HUES64 (cell line): ENCODE data around the gene ZSCAN5A.
"Not testable (repeated sequence)": the region's sequence is repeated elsewhere in the genome, so short reads cannot be mapped to it uniquely, and the experiment has no call there.

Source experiments
- H3K27ac ChIP-seq: 2 replicates; pipeline ENCODE4 v1.7.0; 2013; ENCODE audit warnings: low read depth, low read length, inconsistent platforms
- H3K27me3 ChIP-seq: 2 replicates; pipeline ENCODE4 v1.6.1; 2013; ENCODE audit warnings: mild to moderate bottlenecking, low read length; ENCODE audit not compliant: insufficient read depth
- H3K36me3 ChIP-seq: 2 replicates; pipeline ENCODE4 v1.6.1; 2013; ENCODE audit warnings: mild to moderate bottlenecking, low read length; ENCODE audit not compliant: insufficient read depth
- H3K4me1 ChIP-seq: 2 replicates; pipeline ENCODE4 v1.6.1; 2013; ENCODE audit warnings: mild to moderate bottlenecking, low read length, moderate library complexity; ENCODE audit not compliant: insufficient read depth
- H3K4me3 ChIP-seq: 2 replicates; pipeline ENCODE4 v1.5.1; 2013; ENCODE audit warnings: mild to moderate bottlenecking, low read length, moderate library complexity
- H3K9ac ChIP-seq: 2 replicates; pipeline ENCODE4 v1.6.1; 2013; ENCODE audit warnings: mild to moderate bottlenecking, low read depth, low read length
- H3K9me3 ChIP-seq: 2 replicates; pipeline ENCODE4 v1.6.1; 2013; ENCODE audit warnings: low read depth, low read length; ENCODE audit not compliant: insufficient read depth
- WGBS: fragments of 150-250, 120-280 bp; methylation state at CpG from one replicate; pipeline ENCODE4 v1.1.7; 2013; ENCODE audit warnings: missing lambda C conversion rate; 5-methylcytosine and 5-hydroxymethylcytosine counted together

Gene ZSCAN5A

DNA sequence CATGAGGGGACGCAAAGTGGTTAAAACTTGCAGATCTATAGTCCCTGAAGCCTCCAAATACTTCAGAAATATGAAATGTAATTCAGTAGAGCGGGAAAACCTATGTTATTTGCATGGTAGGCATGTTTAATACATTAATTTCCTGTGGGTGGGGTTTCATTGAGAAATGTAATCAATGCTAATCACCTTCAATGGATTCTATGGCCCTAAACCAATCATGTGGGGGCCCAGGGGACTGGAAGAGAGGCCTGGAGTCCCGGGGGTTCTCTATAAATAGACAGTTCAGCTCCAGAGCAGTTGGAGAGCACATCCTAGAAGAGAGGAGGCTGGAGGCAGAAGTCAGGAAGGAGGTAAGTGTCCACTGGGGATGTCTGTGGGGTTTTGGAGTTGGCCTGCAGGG, 112.7 kb downstream of the ZSCAN5A start, which contains the start of gene ZSCAN5C:
ZSCAN5C (plus strand) TSS at position 301 of the 400 bp plus-strand sequence. CDS start 3,641 bp downstream, outside the sequence.
- H3K27me3 ChIP-seq = no peaks in the 10 kb centered on the region
- no peaks in the 10 kb centered on the region for H3K36me3 ChIP-seq
- no peaks in the 10 kb centered on the region for H3K4me1 ChIP-seq
- WGBS = 79% methylated on average over 2 of the region's 3 CpGs
- no peak within 1 kb of the TSS for H3K27ac ChIP-seq
- no peaks in the 10 kb centered on the region for H3K9me3 ChIP-seq
- H3K4me3 ChIP-seq = no peak within 1 kb of the TSS
- no peak within 1 kb of the TSS for H3K9ac ChIP-seq

DNA sequence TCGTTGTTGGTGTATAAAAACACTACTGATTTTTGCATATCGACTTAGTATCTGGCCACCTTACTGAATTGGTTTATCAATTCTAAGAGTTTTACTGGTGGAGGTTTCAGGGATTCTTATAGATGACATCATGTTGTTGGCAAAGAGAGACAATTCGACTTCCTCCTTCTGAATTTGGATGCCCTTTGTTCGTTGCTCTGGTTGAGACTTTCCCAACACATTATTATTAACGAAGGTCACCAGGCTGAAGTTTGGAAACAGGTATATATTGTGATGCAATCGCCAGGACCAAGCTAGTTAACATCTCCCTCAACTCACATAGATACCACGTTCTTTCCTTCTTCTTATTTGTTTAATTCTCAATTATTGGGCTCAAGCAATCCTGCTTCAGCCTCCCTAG, 115.0 kb downstream of the ZSCAN5A start:
- no peak overlapping the region for H3K9ac ChIP-seq
- H3K4me3 ChIP-seq = no peak overlapping the region
- H3K9me3 ChIP-seq = no peaks in the 10 kb centered on the region
- H3K27ac ChIP-seq = no peak overlapping the region
- 84% methylated on average over 6 of the region's 7 CpGs for WGBS
- no peaks in the 10 kb centered on the region for H3K27me3 ChIP-seq
- no peaks in the 10 kb centered on the region for H3K4me1 ChIP-seq
- no peaks in the 10 kb centered on the region for H3K36me3 ChIP-seq

DNA sequence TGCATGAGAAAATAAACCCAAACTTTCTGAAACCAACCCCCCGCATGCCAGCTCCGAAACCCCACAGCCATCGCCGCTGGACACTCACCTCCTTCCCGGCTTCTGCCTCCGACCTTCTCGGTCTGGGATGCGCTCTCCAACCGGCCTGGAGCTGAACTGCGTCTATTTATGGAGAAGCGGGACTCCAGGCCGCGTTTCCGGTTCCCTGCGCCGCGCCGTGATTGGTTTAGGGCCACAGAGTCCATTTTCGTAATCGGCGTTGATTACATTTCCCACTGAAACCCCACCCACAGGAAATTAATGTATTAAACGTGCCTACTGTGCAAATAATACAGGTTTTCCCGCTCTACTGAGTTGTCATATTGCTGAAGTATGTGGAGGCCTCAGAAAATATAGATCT, 117.0 kb downstream of the ZSCAN5A start, which contains the start of gene ZSCAN5B:
ZSCAN5B (minus strand) TSS at position 138 of the 400 bp plus-strand sequence. CDS start 4,731 bp downstream, outside the sequence.
- not testable (repeated sequence) for H3K36me3 ChIP-seq, H3K27me3 ChIP-seq, H3K27ac ChIP-seq, H3K4me3 ChIP-seq, H3K9ac ChIP-seq, H3K4me1 ChIP-seq, H3K9me3 ChIP-seq
- 93% methylated on average over 23 of the region's 23 CpGs for WGBS

DNA sequence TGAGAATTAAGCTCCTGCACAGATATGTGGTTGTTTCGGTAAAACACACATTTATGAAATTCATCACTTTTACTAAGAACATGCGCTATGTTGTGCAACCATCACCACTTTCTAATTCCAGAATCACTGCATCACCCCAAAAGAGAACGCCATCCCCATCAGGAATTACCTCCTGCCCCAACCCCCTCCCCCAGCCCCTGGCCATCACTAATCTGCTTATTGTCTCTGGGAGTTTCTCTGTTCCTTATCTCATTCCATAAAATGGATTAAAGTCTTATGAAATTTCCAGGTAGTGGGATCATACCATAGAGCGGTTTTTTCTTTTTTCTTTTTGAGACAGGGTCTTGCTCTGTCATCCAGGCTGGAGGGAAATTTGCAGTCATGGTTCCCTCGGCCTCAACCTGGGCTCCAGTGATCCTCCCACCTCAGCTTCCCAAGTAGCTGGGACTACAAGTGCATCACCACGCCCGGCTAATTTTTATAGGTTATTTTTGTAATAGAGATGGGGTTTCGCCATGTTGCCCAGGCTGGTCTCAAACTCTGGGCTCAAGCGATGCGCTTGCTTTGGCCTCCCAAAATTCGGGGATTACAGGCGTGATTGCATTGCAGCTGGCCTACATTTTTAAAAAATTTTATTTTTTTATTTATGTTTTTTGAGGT, 120.5 kb downstream of the ZSCAN5A start:
- no peaks in the 10 kb centered on the region for H3K4me1 ChIP-seq
- H3K9ac ChIP-seq = no peak overlapping the region
- 84% methylated on average over 12 of the region's 12 CpGs for WGBS
- H3K27ac ChIP-seq = no peak overlapping the region
- H3K36me3 ChIP-seq = no peaks in the 10 kb centered on the region
- H3K27me3 ChIP-seq = no peaks in the 10 kb centered on the region
- no peak overlapping the region for H3K4me3 ChIP-seq
- H3K9me3 ChIP-seq = no peaks in the 10 kb centered on the region

DNA sequence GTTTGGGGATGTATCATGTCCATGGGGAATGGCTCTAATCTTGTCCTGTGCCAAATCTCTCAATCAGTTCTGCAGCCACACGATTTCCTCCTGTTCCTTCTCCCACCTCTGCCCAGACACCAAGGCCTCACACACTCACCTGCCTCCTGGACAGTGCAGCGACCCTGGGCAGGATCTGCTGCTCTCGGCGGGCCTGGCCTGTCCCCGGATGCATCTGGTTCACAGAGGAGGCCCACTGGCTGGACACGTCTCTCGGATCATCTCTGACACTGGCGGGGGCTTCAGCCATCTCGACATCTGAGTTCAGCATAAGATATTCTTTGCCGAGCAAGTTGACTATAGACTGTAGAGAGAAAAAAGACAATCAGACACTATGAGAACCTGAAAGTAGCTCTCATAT, 122.9 kb downstream of the ZSCAN5A start:
- Histone ChIP-seq H3K27ac (no peak overlapping the region), H3K9ac (no peak overlapping the region), H3K36me3 (no peaks in the 10 kb centered on the region), H3K4me1 (no peaks in the 10 kb centered on the region), H3K9me3 (no peaks in the 10 kb centered on the region), H3K27me3 (no peaks in the 10 kb centered on the region), H3K4me3 (no peak overlapping the region)
- WGBS = 92% methylated on average over 10 of the region's 10 CpGs

DNA sequence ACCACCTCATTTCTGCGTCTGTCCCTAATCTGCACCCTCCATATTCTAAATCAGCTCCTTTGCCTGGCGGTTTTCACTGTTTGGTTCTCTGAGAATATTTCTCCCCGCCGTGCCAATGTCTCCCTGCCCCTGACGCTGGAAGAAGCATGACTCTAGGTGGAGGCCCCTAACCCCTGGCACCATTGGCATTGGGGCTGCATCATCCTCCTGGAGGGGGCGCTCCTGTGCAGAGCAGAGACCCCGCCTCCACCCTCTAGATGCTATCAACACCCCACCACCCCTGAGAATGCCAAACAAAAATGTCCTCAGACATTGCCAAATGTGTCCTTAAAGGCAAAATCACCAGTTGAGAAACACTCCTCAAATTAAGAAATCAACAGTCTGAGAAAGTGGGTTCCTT, 123.5 kb downstream of the ZSCAN5A start:
- H3K4me3 ChIP-seq = no peak overlapping the region
- no peak overlapping the region for H3K9ac ChIP-seq
- H3K9me3 ChIP-seq = no peaks in the 10 kb centered on the region
- no peaks in the 10 kb centered on the region for H3K36me3 ChIP-seq
- no peak overlapping the region for H3K27ac ChIP-seq
- 82% methylated on average over 7 of the region's 7 CpGs for whole genome bisulfite sequencing
- no peaks in the 10 kb centered on the region for H3K4me1 ChIP-seq
- no peaks in the 10 kb centered on the region for H3K27me3 ChIP-seq

DNA sequence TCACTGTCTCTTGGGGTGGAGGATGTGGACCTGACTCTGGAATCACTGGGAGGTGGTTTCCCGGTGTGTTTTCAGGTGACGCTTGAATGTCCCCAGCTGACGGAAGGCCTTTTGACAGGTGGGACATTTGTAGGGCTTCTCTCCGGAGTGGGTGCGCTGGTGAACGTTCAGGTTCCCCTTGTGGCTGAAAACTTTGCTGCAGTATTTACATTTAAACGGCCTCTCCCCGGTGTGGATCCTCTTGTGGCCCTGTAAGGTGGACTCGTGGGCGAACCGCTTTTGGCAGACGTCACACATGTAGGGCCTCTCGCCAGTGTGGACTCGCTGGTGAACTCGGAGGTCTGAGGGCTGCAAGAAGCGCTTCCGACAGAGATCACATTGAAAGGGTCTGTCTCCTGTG, 124.9 kb downstream of the ZSCAN5A start:
- no peak overlapping the region for H3K9ac ChIP-seq
- H3K4me1 ChIP-seq = no peaks in the 10 kb centered on the region
- no peaks in the 10 kb centered on the region for H3K36me3 ChIP-seq
- H3K4me3 ChIP-seq = no peak overlapping the region
- H3K27ac ChIP-seq = no peak overlapping the region
- H3K27me3 ChIP-seq = no peaks in the 10 kb centered on the region
- H3K9me3 ChIP-seq = no peaks in the 10 kb centered on the region
- 81% methylated on average over 17 of the region's 17 CpGs for WGBS

DNA sequence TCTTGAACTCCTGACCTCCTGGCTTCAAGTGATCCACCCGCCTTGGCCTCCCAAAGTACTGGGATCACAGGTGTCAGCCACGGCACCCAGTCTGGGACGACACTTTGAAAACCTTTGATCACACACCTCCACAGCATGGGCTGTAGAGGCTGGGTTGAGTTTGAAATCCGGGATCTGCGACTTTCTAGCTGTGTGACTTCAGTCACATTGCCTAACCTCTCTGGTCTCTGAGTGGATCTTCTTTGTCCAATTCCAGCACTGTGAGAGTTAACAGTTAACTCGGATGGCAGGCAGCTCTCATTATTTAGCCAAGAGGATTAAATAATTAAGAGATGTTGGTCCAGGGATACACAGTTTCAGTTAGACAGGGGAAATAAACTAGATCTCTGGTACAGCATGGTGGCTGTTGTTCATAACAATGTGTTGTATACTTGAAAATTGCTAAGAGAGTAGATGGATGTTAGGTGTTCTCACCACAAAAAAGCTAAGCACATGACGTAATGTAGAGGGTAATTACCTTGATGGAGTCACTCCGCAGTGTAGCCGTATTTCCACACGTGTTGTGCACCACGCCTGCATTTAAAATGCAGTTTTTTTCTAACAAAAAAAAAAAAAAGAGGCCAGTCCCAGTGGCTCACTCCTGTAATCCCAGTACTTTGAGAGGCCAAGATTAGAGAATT, 136.9 kb downstream of the ZSCAN5A start:
- Histone ChIP-seq H3K4me3 (no peak overlapping the region), H3K27me3 (peaks cover 3% of the 10 kb centered on the region; the same call in 1 of the 2 replicates), H3K36me3 (no peaks in the 10 kb centered on the region), H3K9me3 (no peaks in the 10 kb centered on the region), H3K9ac (no peak overlapping the region), H3K4me1 (peaks cover 5% of the 10 kb centered on the region; the same call in 1 of the 2 replicates), H3K27ac (no peak overlapping the region)
- 67% methylated on average over 10 of the region's 11 CpGs for WGBS

DNA sequence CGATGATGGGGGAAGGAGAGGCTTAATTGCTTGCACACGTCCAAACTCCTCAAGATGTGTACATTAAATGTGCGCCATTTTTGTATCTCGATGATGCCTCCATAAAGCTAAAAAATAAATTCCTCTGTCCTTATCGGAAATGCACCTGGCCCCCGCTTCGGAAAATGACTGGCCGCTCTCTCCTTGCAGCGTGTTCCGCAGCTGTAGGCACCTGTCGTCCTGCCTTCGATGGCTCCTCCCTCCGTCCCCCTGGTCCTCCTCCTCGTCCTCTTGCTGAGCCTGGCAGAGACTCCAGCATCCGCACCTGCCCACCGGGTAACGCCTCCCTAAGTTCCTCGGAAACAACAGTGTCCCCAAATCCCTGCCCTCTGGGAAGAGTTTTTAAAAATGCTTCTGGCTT, 137.8 kb downstream of the ZSCAN5A start:
- Histone ChIP-seq H3K9ac (no peak overlapping the region), H3K27ac (no peak overlapping the region), H3K27me3 (peaks cover 3% of the 10 kb centered on the region; the same call in 1 of the 2 replicates), H3K9me3 (no peaks in the 10 kb centered on the region), H3K4me3 (no peak overlapping the region), H3K4me1 (peaks cover 5% of the 10 kb centered on the region; the same call in 1 of the 2 replicates), H3K36me3 (no peaks in the 10 kb centered on the region)
- 84% methylated on average over 18 of the region's 18 CpGs for WGBS

DNA sequence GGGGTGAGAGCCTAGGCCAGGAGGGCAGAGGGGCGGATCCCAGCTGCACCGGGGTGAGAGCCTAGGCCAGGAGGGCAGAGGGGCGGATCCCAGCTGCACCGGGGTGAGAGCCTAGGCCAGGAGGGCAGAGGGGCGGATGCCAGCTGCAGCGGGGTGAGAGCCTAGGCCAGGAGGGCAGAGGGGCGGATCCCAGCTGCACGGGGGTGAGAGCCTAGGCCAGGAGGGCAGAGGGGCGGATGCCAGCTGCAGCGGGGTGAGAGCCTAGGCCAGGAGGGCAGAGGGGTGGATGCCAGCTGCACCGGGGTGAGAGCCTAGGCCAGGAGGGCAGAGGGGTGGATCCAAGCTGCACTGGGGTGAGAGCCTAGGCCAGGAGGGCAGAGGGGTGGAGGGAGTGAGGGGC, 138.3 kb downstream of the ZSCAN5A start:
- H3K36me3 ChIP-seq, H3K9me3 ChIP-seq, H3K27me3 ChIP-seq, H3K9ac ChIP-seq, H3K4me1 ChIP-seq, H3K4me3 ChIP-seq, H3K27ac ChIP-seq: not testable (repeated sequence)
- 85% methylated on average over 10 of the region's 11 CpGs for WGBS

DNA sequence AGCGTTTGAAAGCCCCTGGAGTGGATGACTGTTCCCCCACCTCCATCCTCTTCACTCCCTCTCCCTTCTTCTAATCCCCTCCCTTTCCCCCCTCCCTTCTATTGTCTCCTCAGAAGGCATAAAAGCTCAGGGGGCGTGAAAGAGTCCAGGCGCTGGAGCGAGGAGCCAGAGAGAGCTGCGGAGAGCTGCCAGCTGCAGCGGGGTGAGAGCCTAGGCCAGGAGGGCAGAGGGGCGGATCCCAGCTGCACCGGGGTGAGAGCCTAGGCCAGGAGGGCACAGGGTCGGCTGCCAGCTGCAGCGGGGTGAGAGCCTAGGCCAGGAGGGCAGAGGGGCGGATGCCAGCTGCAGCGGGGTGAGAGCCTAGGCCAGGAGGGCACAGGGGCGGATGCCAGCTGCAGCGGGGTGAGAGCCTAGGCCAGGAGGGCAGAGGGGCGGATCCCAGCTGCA, 138.8 kb downstream of the ZSCAN5A start, which contains the start of gene GALP:
GALP (plus strand) TSS at position 148 of the 447 bp plus-strand sequence. CDS start 1,101 bp downstream, outside the sequence.
- not testable (repeated sequence) for H3K9me3 ChIP-seq, H3K4me1 ChIP-seq, H3K9ac ChIP-seq, H3K27me3 ChIP-seq, H3K36me3 ChIP-seq, H3K27ac ChIP-seq, H3K4me3 ChIP-seq
- 52% methylated on average over 15 of the region's 15 CpGs for WGBS
